ENCODE data around the gene ZNF175. TPM values are rescaled to one million over a fixed set of nuclear protein-coding genes. Genes with fewer than 3 reads are reported as not detected.

The ZNF175 gene
- total RNA-seq, 6 donors from 2014 or later: 5.3 to 23.3 (median 12.0) TPM

DNA sequence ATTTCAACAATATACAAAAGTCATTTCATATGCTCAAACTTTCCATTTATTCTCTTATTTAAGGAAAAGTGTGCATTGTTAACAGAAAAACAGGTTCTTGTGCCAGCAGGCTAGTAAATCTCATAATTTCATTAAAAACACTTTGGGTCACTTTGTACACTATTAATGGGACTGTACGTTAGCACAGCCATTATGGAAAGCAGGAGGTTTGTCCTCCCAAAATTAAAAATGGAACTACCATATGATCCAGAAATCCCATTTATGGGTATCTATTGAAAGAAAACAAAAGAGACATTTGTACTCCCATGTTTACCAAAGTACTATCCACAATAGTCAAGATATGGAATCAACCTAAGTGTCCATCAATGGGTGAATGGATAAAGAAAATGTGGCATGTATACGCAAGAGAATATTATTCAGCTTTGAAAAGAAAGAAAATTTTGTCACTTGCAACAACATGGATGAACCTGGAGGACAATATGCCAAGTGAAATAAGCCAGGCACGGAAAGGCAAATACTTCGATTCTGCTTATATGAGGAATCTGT lies 31.2 kb upstream of the ZNF175 start:
- no peak overlapping the region for H3K27ac ChIP-seq
- no peaks in the 10 kb centered on the region for H3K9me3 ChIP-seq
- no peak overlapping the region for H3K4me3 ChIP-seq
- TF ChIP-seq POLR2AphosphoS5 (IDR thresholded peaks at IDR 0.05) (no peak), POLR2A (IDR thresholded peaks at IDR 0.05) (no peak)
- H3K27me3 ChIP-seq: no peaks in the 10 kb centered on the region
- no peak for DNase-seq
- H3K4me1 ChIP-seq: no peaks in the 10 kb centered on the region
- no peaks in the 10 kb centered on the region for H3K36me3 ChIP-seq
- no peak for ATAC-seq (ENCODE audit: low FRiP score in 2 of 2)
- WGBS, 2 donors: 88 to 90% methylated on average over 4 of the region's 4 CpGs

- H3K4me1 ChIP-seq: no peaks in the 10 kb centered on the region
- H3K9me3 ChIP-seq: no peaks in the 10 kb centered on the region
- no peak overlapping the region for H3K4me3 ChIP-seq
- WGBS, 2 donors: 57 to 60% methylated on average over 10 of the region's 10 CpGs
- no peak overlapping the region for H3K27ac ChIP-seq
- peak in 1 of 2 donors; percentile 45 for DNase-seq
- no peak for ATAC-seq (ENCODE audit: low FRiP score in 2 of 2)
- TF ChIP-seq POLR2A (IDR thresholded peaks at IDR 0.05): no peak
- no peak for TF ChIP-seq EP300 (IDR thresholded peaks at IDR 0.05)
- TF ChIP-seq CTCF (IDR thresholded peaks at IDR 0.05): no peak
- TF ChIP-seq POLR2AphosphoS5 (IDR thresholded peaks at IDR 0.05): no peak
- no peaks in the 10 kb centered on the region for H3K36me3 ChIP-seq
- H3K27me3 ChIP-seq: no peaks in the 10 kb centered on the region
These were observed 29.4 kb upstream of the ZNF175 start for GRCh38 chr19:51541458-51542357.

GRCh38 chr19:51542699-51543098 lies 28.4 kb upstream of the ZNF175 start:
- no peaks in the 10 kb centered on the region for H3K4me1 ChIP-seq
- no peak overlapping the region for H3K27ac ChIP-seq
- no peaks in the 10 kb centered on the region for H3K27me3 ChIP-seq
- no peak for TF ChIP-seq EP300 (IDR thresholded peaks at IDR 0.05)
- TF ChIP-seq POLR2AphosphoS5 (IDR thresholded peaks at IDR 0.05): no peak
- no peak for TF ChIP-seq POLR2A (IDR thresholded peaks at IDR 0.05)
- no peak for TF ChIP-seq CTCF (IDR thresholded peaks at IDR 0.05)
- ATAC-seq (ENCODE audit: low FRiP score in 2 of 2) (no peak), DNase-seq (peak in 1 of 2 donors; percentile 34)
- no peak overlapping the region for H3K4me3 ChIP-seq
- 69 to 86% methylated on average over 4 to 5 of the region's 5 CpGs for WGBS, 2 donors
- no peaks in the 10 kb centered on the region for H3K9me3 ChIP-seq
- H3K36me3 ChIP-seq: no peaks in the 10 kb centered on the region

DNA sequence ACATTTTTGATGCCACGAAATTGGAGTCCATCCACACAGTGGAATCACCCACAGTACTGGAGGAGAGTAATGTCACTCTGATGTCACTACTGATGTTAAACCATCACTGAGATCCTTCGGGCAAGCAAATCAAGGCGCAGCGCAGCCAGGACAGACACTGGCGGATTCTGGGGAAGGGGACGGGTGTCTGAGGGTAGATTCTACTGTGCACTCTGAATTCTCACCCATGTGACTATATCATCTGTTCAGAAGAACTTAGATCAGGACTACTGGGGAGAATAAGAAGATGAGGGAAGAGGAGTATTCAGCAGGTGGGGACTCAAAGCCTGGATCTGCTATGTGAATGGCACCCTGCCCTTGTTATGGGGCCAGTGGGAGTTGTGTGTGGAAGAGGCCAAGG lies 27.0 kb upstream of the ZNF175 start:
- H3K4me1 ChIP-seq: no peaks in the 10 kb centered on the region
- H3K4me3 ChIP-seq: no peak overlapping the region
- WGBS, 2 donors: 82 to 84% methylated on average over 6 of the region's 6 CpGs
- DNase-seq (no peak), ATAC-seq (ENCODE audit: low FRiP score in 2 of 2) (no peak)
- TF ChIP-seq CTCF (IDR thresholded peaks at IDR 0.05) (no peak), POLR2AphosphoS5 (IDR thresholded peaks at IDR 0.05) (no peak), POLR2A (IDR thresholded peaks at IDR 0.05) (no peak), EP300 (IDR thresholded peaks at IDR 0.05) (no peak)
- no peaks in the 10 kb centered on the region for H3K27me3 ChIP-seq
- no peaks in the 10 kb centered on the region for H3K36me3 ChIP-seq
- no peak overlapping the region for H3K27ac ChIP-seq
- no peaks in the 10 kb centered on the region for H3K9me3 ChIP-seq

DNA sequence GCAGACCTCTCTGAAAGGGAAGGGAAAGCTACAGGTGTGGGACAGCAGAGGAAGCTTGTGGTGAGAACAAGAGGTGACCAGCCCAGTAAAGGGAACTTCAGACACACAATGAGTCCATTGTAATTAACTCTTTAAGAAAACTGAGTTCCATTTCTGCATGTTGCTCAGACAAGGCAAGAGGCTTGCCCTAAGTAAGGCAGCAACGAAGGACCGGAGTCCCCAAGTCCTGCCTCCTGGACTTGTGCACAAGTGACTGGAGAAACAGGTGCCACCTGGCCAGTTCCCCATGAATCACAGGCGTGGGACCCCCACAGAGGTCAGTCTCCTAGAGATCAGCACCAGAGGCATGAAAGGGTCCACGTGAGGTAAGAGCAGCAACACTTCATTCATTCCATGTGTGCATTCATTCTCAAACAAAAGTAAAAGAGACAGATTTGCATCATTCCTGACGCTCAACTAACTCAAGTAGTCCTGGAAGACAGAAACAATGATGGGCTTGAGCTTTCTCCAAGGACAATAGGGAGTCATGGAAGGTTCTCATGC lies 24.9 kb upstream of the ZNF175 start:
- Histone ChIP-seq H3K4me1 (no peaks in the 10 kb centered on the region), H3K36me3 (no peaks in the 10 kb centered on the region), H3K9me3 (no peaks in the 10 kb centered on the region), H3K4me3 (no peak overlapping the region), H3K27ac (no peak overlapping the region), H3K27me3 (no peaks in the 10 kb centered on the region)
- WGBS, 2 donors: 57 to 78% methylated on average over 3 to 5 of the region's 5 CpGs
- DNase-seq (no peak), ATAC-seq (ENCODE audit: low FRiP score in 2 of 2) (no peak)
- no peak for TF ChIP-seq EP300 (IDR thresholded peaks at IDR 0.05)
- TF ChIP-seq POLR2A (IDR thresholded peaks at IDR 0.05): no peak
- TF ChIP-seq CTCF (IDR thresholded peaks at IDR 0.05): no peak
- TF ChIP-seq POLR2AphosphoS5 (IDR thresholded peaks at IDR 0.05): no peak
